Activated naive CD4-positive, alpha-beta T cell (primary cell): ENCODE measurements around the gene SLC26A8.
"Not testable (repeated sequence)": the region's sequence is repeated elsewhere in the genome, so short reads cannot be mapped to it uniquely, and the experiment has no call there.

Source experiments
- DNase-seq, 4 experiments: peaks; one replicate each; lab custom pipeline; 2025; lab: John Stamatoyannopoulos, UW

SLC26A8 gene

DNA sequence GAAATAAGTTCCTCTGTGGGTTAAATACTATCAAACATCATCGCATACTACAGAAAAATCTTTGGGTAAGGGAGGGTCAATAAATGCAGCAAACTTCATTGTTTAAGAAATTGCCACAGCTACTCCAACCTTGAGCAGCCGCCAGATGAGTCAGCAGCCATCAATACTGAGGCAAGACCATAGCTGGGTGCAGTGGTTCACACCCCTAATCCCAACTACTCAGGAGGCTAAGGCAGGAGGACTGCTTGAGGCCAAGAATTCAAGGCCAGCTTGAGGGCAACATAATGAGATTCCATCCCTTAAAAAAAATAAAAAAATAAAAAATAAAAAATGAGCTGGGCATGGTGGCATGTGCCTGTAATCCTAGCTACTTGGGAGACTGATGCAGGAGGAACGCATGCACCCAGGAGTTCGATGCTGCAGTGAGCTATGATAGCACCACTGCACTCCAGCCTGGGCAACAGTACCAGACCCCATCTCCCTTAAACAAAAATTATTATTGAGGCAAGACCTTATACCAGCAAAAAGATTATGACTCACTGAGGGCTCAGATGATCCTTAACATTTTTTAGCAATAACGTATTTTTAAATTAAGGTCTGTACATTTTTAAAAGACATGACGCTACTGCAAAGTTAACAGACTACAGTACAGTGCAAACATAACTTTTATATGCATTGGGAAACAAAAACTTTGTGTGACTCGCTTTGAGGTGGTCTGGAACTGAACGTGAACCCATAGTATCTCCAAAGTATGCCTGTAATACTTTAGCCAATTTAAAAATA, 112.4 kb downstream of the SLC26A8 start:
- no peak for DNase-seq

DNA sequence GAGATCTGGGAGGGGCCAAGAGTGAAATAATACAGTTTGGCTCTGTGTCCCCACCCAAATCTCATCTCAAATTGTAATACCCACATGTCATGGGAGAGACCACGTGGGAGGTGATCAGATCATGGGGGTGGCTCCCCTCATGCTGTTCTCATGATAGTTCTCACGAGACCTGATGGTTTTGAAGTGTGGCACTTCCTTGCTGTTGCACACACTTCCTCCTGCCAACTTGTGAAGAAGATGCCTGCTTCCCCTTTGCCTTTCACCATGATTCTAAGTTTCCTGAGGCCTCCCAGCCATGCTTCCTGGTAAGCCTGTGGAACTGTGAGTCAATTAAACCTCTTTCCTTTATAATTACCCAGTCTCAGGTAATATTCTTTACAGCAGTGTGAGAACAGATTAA, 114.9 kb downstream of the SLC26A8 start:
- not testable (repeated sequence) for DNase-seq

DNA sequence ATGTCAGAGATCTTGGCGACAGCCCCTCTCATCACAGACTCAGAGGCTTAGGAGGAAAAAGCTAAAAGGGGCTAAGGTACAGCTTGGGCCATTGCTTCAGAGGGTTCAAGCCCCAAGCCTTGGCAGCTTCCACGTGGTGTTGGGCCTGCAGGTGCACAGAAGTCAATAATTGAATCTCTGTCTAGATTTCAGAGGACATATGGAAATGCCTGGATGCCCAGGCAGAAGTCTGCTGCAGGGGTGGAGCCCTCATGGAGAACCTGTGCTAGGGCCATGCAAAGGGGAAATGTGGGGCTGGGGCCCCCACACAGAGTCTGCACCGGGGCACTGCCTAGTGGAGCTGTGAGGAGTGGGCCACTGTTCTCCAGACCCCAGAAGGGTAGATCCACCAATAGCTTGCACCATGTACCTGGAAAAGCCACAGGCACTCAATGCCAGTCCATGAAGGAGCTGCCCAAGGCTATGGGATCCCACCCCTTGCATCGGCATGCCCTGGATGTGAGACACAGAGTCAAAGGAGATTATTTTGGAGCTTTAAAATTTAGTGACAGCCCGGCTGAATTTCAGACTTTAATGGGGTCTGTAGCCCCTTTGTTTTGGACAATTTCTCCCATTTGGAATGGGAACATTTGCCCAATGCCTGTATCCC, 115.6 kb downstream of the SLC26A8 start:
- DNase-seq, result not testable (repeated sequence)

DNA sequence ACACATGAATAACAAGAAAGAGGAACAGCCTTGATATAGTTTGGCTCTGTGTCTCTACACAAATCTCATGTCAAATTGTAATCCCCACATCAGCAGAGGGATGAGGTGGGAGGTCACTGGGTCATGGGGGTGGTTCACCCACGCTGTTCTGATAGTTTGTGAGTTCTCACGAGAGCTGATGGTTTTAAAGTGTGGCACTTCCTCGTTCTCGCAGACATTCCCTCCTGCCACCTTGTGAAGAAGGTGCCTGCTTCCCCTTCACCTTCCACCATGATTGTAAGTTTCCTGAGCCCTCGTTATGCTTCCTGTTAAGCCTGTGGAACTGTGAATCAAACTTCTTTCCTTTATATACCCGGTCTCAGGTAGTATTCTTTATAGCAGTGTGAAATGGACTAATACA, 116.7 kb downstream of the SLC26A8 start:
- DNase-seq, result no peak

DNA sequence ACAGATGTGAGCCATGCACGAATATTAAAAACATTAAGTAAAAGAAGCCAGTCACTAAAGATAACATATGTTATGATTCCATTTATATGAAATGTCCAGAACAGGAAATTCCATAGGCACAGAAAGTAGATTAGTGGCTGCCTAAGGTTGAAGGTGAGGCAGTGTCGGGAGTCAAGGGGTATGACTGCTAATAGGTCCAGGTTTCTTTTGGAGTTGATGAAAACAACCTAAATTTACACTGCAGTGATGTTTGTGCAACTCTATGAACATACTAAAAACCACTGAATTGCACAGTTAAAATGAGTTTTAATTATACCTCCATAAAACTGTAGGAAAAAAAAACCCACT, 118.0 kb downstream of the SLC26A8 start:
- no peak for DNase-seq

DNA sequence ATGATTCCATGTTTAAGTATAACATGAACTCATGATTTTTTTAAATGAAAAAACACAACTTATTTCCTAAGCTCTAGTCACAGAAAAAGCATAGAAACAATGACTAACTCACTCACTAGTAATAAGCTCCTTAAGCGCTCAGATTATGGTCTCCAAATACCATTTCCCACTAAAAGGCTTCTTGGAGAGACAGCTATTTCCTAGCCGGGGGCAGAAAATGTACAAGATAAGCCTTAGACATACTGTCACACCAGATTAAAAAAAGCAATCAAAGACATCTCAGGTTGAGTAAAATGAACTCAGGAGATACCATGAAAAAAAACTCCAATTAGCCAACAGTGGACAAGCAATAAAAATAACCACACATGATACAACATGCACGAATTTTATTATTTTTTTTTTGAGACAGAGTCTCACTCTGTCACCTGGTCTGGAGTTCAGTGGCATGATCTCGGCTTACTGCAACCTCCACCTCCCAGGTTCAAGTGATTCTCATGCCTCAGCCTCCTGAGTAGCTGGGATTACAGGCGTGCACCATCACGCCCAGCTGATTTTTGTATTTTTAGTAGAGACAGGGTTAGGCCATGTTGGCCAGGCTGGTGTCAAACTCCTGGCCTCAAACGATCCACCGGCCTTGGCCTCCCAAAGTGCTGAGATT, 118.5 kb downstream of the SLC26A8 start:
- no peak for DNase-seq

DNA sequence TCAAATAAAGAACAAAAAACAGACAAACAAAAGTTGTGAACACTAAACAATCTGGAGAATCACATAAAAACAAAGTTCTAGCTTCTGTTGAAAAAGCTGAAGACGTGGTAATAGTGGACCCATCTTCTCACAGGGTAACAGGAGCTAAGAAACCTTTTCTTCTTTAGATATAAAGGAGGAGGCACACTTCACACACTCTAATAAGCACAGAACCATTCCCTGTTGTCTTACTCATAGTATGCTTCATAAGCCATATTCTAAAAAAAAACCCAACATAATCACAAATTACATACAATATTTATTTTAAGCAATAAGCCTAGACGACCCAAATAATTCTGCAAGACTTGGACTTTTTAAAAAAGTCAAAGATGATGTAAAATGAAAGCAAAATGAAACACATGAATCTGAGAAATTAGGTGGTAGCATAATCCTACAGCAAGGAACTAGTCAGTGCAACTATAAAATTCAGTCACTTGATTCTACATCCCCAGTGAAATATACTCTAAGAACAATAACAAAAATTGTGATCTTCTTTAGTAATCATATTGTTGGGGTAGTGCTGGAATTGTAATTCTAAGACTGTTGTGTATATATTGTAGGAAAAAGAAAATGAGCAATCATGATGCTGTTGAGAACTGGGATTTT, 119.2 kb downstream of the SLC26A8 start:
- no peak for DNase-seq

DNA sequence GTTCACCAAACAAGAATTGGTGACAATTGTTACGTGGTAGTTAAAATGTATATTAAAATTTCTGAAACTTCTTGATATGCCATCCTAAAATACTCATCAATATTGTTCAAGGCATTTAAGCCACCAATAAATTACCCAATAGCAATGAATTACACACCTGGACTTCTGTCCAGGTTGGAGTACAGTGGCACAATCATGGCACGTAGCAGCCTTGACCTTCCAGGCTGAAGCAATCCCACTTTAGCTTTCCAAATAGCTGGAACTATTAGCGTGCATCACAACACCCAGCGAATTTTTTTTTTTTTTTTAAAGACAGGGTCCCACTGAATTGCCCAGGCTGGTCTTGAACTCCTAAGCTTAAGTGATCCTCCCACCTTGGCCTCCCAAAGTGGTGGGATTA, 120.8 kb downstream of the SLC26A8 start:
- DNase-seq, result no peak

DNA sequence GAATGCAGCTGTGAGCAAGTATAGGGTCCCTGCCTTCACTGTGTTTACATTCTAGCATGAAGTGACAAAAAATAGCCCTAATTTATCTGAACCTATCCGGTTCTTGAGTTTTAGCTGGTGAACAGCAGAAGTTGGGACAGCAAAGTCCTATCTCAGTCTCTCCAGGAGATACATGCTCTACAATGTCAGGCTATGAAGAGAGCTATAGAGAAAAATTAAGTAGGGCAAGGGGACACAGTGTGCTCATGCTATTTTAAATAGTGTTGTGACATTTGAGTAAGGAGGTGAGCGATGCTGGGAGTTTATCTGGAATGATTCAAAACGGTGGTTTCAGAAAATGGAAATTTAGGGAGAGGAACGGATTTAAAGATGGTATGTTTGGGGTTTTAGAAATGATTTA, 124.0 kb downstream of the SLC26A8 start:
- DNase-seq, result no peak

DNA sequence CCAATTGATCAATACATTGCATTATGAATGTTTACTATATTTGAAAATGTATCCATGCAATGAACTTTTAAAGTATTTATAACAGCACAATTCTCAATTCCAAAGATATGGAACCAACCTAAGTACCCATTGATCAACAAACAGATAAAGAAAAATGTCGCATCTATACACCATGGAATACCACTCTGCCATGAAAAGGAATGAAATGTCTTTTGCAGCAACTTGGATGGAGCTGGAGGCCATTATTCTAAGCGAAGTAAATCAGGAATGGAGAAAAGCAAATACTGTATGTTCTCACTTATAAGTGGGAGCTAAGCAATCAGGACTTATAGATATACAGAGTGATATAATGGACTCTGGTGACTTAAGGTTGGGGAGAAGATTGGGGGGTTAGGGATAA, 126.4 kb downstream of the SLC26A8 start:
- DNase-seq, result no peak

DNA sequence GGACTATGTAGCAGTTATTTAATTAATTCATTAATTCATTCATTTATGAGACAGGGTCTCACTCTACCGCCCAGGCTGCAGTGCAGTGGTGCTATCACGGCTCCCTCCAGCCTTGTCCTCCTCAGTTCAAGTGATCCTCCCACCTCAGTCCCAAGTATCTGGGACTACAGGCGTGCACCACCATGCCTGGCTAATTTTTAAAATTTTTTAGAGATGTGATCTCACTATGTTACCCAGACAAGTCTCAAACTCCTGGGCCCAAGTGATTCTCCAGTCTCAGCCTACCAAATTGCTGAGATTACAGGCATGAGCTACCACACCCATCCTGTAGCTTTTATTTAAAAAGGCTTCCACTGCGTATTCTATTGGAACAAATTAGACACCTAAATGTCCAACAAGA, 127.0 kb downstream of the SLC26A8 start:
- DNase-seq, result no peak

DNA sequence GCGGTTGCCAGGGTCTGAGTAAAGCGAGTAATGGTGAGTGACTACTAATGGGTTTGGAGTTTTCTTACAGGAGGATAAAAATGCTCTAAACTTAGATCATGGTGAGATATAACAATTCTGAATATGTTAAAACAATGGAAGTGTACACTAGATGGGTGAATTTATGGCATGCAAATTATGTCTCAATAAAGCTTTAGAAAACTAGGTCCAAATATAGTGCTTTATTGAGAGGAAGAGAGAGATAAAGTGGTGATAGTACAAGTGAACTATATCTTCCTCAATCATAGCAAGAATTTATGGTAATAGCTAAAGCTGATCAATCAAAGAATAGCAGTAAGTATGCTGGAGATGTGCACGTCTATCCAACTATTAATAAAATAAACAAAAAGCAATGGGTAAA, 127.4 kb downstream of the SLC26A8 start:
- no peak for DNase-seq

DNA sequence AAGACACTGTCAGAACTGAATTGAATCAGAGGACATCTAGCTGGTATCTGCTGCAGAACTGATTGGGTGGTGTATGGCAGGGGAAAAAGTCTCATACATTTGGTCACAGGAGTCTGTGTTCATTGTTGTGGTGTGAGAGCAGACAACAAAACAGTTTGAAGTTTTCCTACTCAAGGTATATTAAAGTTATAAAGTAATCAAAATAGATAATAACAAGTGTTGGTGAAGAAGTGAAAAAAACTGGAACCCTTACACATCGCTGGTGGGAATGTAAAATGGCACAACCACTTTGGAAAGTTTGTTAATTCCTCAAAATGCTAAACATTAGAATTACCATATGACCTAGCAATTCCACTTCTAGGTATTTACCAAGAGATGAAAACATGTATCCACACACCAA, 128.2 kb downstream of the SLC26A8 start:
- no peak for DNase-seq

DNA sequence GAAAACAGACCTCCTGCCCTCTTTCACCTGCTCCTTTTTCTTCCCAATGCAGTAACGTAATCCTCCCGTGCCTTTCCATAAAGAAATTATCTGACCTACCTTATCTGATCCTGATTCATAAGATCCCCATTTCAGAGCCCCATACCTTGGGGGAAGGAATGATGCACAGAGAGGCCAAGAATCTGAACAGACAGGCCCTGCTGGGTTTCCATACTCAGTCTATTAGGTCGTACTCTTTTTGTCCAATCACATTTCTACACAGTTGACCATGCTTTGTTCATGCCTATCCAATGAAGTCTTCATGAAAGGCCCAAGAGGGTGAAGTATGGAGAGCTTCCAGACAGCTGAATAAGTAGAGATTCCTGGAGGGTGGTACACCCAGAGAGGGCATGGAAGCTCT, 128.9 kb downstream of the SLC26A8 start:
- no peak for DNase-seq

DNA sequence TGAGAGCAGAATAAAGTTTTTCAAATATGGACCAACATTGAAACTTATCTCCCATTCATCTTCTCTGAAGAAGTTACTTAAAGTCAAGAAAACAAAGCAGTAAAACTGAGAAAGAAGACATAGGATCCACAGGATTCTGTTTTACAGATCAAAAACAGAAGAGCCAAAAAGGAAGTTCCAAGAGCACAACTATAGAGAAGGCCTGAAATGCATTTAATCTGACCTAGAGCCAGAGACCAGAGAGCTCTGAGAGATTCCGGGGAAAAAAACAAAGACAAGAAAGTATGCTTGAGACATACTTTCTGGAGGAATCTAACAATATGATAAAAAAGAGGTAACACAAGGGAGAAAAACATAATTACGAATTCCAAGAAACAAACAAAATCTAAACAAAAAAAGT, 129.7 kb downstream of the SLC26A8 start:
- DNase-seq, result no peak
